Stimulated activated CD8-positive, alpha-beta memory T cell treated with anti-CD3 and anti-CD28 coated beads, Interleukin-12 subunit alpha, Interleukin-12 subunit beta, amount 100 ng/mL, for 4 hours (primary cell): Measurements from ENCODE around the gene ENDOV.

Experiments used
- DNase-seq: peaks from one replicate; pipeline ENCODE4 v3.0.0-alpha.2; 2020; ENCODE audit warnings: low read depth

Gene ENDOV

DNA sequence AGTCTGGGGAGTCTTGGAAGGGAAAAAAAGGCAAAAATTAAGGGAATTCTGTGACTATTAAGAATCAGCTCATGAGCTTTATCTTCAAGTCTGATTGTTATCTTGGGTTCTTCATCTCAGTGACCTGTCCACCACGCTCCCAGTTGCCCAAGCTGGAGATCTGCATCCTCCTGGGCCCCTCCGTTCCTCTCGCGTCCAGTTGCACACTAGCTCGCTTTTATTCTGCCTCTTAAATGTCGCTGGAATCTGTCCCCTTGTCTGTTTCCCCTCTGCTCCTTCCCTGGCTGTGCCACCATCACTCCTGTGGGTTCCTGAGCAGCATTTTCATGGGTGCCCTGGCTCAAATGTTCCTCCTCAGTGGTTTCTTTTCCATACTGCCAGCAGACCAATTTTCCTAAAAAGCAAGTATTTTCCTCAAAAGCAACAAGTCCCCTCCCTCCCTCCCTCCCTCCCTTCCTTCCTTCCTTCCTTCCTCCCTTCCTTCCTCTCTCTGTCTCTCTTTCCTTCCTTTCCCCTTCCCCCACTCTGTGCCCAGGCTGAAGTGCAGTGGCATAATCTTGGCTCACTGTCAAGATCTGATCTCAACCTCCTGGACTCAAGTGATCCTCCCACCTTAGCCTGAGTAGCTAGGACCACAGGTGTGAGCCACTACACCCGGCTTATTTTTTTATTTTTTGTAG, 1.4 kb downstream of the ENDOV start:
- no peak for DNase-seq

- no peak for DNase-seq
Measured at GRCh38 chr17:80416940-80417293, 1.9 kb downstream of the ENDOV start.

DNA sequence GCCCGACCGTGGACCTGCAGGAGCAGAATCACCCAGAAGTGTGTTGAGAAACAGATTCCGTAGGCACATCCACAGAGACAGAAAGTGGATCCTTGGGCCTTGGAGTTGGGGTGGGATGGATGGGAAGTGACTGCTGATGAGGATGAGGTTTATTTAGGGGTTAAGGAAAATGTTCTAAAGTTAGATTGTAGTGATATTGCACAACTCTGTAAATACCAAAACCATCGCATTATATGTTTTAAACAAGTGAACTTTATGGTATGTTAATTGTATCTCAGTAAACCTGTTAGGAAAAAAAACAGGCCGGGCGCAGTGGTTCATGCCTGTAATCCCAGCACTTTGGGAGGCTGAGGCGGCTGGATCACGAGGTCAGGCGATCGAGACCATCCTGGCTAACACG, 3.6 kb downstream of the ENDOV start:
- DNase-seq: no peak

GRCh38 chr17:80419255-80419654, 4.3 kb downstream of the ENDOV start:
- DNase-seq: no peak

DNA sequence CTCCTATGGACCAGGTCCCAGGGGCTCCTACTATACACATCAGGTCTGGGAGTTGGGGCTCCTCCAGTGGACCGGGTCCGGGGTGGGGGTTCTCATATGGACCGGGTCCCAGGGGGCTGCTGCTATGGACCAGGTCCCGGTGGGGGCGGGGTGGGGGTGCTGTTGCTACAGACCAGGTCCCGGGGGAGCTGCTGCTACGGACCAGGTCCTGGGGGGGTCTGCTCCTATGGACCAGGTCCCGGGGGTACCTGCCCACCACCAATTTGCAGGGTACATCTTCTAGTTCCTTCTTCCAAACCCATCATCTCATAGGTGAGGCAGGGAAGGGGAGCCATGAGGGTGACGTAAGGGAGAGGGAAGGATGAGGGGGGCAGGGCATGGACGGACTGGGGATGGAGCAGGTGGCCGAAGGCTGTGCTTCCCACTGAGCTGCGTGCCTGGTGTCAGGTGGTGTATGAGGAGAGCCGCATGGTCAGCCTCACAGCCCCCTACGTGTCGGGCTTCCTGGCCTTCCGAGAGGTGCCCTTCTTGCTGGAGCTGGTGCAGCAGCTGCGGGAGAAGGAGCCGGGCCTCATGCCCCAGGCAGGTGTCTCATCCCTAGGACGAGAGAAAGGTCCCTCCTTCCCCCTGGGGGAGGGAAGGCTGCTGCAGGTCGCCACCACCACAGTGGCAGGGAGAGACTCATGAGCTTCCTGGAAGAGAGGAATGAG, 6.6 kb downstream of the ENDOV start:
- DNase-seq: no peak

GRCh38 chr17:80422276-80422675, 7.3 kb downstream of the ENDOV start:
- no peak for DNase-seq

GRCh38 chr17:80422981-80423380, 8.0 kb downstream of the ENDOV start:
- no peak for DNase-seq

- DNase-seq: no peak
Measured at GRCh38 chr17:80423536-80424225, 8.7 kb downstream of the ENDOV start.

- DNase-seq: no peak
Measured at GRCh38 chr17:80424261-80424660, 9.3 kb downstream of the ENDOV start.

DNA sequence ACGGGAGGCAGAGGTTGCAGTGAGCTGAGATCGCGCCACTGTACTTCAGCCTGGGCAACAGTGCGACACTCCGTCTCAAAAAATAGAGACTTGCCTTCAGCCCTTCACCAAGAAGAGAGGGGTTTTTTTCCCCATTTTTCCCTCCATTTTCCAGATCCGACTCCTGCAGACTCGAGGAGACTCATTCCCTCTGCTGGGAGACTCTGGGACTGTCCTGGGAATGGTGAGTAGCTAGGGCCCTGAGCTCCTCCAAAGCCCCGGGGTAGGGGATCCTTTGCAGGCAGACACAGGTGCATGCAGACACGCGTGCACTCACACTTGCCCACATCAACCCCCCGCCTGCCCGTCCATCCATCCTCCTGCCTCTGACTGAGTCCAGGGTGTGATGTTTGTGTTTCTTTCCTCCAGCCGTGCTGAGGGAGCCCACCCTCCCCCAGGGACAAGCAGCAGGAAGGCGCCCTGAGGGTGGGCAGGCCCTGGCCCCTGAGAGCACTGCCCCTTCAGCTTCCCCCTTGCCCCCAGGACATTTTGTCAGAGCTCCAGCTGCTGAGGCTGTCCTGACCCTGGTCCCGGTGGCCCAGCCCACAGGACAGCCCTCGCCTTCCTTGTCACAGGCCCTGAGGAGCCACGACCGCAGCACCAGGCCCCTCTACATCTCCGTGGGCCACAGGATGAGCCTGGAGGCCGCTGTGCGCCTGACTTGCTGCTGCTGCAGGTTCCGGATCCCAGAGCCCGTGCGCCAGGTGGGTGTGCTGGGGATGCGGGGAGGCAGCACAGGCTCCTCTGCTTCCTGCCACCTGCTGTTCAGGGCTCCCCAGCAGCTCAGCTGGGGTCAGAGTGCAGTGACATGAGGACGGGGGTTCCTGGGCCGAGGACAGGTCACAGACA, 10.2 kb downstream of the ENDOV start:
- DNase-seq: no peak

- no peak for DNase-seq
Measured at GRCh38 chr17:80425835-80426426, 11.0 kb downstream of the ENDOV start.

DNA sequence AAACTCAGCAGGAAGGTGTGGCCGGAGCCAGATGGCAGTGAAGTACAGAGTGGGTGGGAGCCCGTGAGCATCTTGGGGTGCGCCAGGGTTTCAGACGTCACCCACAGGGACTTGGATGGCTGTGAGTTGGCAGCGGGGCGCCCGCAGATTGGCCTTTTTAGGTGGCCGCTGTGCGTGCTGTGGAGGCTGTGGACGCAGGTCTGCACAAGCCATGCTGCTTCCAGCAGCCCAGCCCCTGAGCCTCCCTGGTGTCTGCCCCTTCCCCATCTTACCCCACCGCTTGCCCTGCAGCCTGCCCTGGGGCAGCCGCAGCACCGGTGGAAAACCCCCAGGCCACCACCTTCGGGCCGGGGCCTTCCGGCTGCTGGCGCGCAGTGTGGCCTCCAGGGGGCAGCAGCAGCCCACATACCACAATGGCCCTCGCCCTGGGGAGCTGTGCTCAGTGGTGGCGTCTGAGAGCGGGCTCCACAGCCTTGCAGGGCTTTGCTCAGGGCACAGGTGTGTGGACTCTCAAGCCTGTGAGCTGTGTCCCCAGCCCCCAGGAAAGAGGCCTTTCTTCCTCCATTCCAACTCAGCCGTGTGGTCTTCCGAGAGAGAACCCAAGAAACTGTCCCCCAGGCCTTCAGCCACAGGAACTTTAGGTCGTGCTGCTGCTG, 11.8 kb downstream of the ENDOV start:
- peak; percentile 70 for DNase-seq

DNA sequence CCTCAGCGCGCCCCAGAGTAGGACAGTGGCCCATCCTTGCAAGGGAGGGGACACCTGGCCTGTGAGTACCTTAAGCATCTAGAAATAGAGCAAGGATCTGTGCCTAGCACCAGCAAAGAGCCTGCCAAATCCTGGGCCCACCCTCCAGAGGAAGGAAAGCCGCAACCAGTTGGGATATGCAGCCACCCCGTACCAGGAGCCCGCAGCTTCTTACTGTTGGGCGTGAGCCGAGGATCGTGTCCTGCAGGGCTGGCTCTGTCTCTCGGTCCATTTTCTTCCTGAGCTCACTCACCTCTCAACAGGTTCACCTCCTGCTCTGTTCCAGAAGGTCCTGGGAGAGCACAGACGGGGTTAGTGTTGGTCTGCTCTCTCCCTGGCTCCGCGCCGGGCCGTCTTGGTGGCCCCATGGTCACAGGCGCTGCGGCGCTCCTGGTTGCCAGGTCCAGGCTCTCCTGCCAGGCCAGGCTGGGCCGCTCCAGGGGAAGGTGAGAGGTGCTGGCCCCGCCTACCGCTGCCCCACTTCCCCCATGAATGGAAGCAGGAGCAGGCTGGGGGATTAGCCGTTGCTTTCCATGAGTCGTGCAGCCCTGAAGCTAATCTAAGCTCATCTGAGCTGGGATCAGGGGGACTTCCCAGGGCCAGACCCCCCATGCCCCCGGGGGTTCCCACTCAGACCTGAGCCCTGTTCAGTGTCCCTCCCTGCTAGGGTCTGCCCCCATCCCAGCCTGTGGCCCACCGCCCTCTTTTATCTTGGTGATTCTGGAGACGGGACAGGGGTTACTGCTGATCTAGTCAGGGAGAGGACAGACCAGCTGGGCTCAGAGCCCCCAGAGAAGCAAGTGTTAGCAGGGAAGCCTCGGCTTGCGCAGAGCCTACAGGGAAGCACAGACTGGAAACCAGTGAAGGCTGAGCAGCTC, 12.7 kb downstream of the ENDOV start:
- no peak for DNase-seq

GRCh38 chr17:80428363-80428762, 13.4 kb downstream of the ENDOV start:
- no peak for DNase-seq

GRCh38 chr17:80428796-80429195, 13.8 kb downstream of the ENDOV start:
- no peak for DNase-seq

- DNase-seq: no peak
Measured at GRCh38 chr17:80429356-80430275, 14.6 kb downstream of the ENDOV start.

- no peak for DNase-seq
Measured at GRCh38 chr17:80430446-80431245, 15.7 kb downstream of the ENDOV start.
